Peyer's patch (tissue), 4 donors: Measurements from ENCODE around the gene MYO1F.

Source experiments
- POLR2A ChIP-seq, 2 donors: fragments of 450-650 bp; IDR thresholded peaks; one replicate each; pipeline ENCODE4 v1.5.1; 2017; ENCODE audit warnings: antibody characterized with exemption in 2 of 2, mild to moderate bottlenecking in 2 of 2, moderate library complexity in 2 of 2
- TF ChIP-seq, protein P1 (sequence below), 6 experiments: fragments of 450-650 bp in 4 of 6; fragments of 200-600 bp in 2 of 6; sonication (generic) in 1 of 6; IDR thresholded peaks; one replicate each; pipeline ENCODE4 v1.5.1; 2017 to 2019; ENCODE audit warnings: antibody characterized with exemption in 6 of 6, mild to moderate bottlenecking in 3 of 6, moderate library complexity in 1 of 6

DNA sequence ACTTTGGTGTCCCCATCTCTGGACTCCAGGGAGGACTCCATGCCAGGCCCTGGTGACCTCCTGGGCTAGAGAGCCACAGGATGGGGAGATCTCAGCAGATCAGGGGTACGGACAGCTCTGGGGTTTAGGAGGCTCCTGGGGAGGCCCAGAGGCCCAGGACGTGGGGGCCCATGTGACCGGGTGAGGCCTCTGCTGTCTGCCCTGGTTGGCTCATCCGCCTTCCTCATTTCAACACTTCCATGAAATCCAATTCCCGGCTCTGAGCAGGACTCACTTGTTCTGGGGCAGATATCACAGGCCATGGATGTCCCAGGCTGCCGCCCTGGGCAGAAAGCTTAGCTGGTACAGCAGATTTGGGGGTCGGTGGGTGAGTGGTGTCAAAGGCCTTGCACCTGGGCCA, 73.7 kb downstream of the MYO1F start:
- TF ChIP-seq POLR2A (IDR thresholded peaks at IDR 0.05): no peak
- TF ChIP-seq, protein P1, sequence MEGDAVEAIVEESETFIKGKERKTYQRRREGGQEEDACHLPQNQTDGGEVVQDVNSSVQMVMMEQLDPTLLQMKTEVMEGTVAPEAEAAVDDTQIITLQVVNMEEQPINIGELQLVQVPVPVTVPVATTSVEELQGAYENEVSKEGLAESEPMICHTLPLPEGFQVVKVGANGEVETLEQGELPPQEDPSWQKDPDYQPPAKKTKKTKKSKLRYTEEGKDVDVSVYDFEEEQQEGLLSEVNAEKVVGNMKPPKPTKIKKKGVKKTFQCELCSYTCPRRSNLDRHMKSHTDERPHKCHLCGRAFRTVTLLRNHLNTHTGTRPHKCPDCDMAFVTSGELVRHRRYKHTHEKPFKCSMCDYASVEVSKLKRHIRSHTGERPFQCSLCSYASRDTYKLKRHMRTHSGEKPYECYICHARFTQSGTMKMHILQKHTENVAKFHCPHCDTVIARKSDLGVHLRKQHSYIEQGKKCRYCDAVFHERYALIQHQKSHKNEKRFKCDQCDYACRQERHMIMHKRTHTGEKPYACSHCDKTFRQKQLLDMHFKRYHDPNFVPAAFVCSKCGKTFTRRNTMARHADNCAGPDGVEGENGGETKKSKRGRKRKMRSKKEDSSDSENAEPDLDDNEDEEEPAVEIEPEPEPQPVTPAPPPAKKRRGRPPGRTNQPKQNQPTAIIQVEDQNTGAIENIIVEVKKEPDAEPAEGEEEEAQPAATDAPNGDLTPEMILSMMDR (IDR thresholded peaks at IDR 0.05): no peak
